HG03280 (cell line): ENCODE data around the gene NANS.

Source experiments
- ATAC-seq: cut with Tn5 transposase; IDR thresholded peaks from one replicate; pipeline ENCODE4 v1.9.1; 2021; ENCODE audit warnings: mild to moderate bottlenecking, moderate library complexity; ENCODE audit not compliant: unreplicated experiment

NANS gene

GRCh38 chr9:98038958-98039357, 17.6 kb upstream of the NANS start:
- ATAC-seq, result peak; percentile 47

- no peak for ATAC-seq
Measured at GRCh38 chr9:98039607-98040017, 16.9 kb upstream of the NANS start.

GRCh38 chr9:98040212-98040611, 16.3 kb upstream of the NANS start:
- no peak for ATAC-seq

- ATAC-seq, result no peak
Measured at GRCh38 chr9:98043915-98044314, 12.6 kb upstream of the NANS start.

- ATAC-seq, result peak; percentile 89
Measured at GRCh38 chr9:98045234-98046179, 11.0 kb upstream of the NANS start.

- no peak for ATAC-seq
Measured at GRCh38 chr9:98046180-98046543, 10.4 kb upstream of the NANS start.

- ATAC-seq, result no peak
Measured at GRCh38 chr9:98047002-98047401, 9.5 kb upstream of the NANS start.

GRCh38 chr9:98049288-98050072, 7.1 kb upstream of the NANS start:
- ATAC-seq, result no peak

- ATAC-seq, result no peak
Measured at GRCh38 chr9:98050351-98050750, 6.2 kb upstream of the NANS start.

- no peak for ATAC-seq
Measured at GRCh38 chr9:98054376-98054951, 2.1 kb upstream of the NANS start.

- ATAC-seq, result no peak
Measured at GRCh38 chr9:98057138-98057799, 737 bp downstream of the NANS start.

- no peak for ATAC-seq
Measured at GRCh38 chr9:98062161-98062560, 5.6 kb downstream of the NANS start.

GRCh38 chr9:98064623-98065392, 8.3 kb downstream of the NANS start:
- ATAC-seq, result no peak

GRCh38 chr9:98066235-98066634, 9.7 kb downstream of the NANS start:
- no peak for ATAC-seq

- ATAC-seq, result no peak
Measured at GRCh38 chr9:98067184-98067583, 10.7 kb downstream of the NANS start.

- no peak for ATAC-seq
Measured at GRCh38 chr9:98069551-98069950, 13.0 kb downstream of the NANS start.

- no peak for ATAC-seq
Measured at GRCh38 chr9:98070704-98071103, 14.2 kb downstream of the NANS start.

GRCh38 chr9:98071737-98072136, 15.2 kb downstream of the NANS start:
- ATAC-seq, result no peak

- ATAC-seq, result no peak
Measured at GRCh38 chr9:98074115-98074990, 17.8 kb downstream of the NANS start.
